ENCODE measurements around the gene CAMTA1. TPM values are rescaled to one million over a fixed set of nuclear protein-coding genes. Genes with fewer than 3 reads are reported as not detected.

The CAMTA1 gene
- total RNA-seq, 1 experiment from 2014 or later: 103 TPM

GRCh38 chr1:6972399-6972798 lies 187.1 kb downstream of the CAMTA1 start:
- H3K4me3 ChIP-seq: no peak overlapping the region
- no peaks in the 10 kb centered on the region for H3K27me3 ChIP-seq
- H3K36me3 ChIP-seq: no peaks in the 10 kb centered on the region
- H3K9me3 ChIP-seq: no peaks in the 10 kb centered on the region
- no peak for DNase-seq

DNA sequence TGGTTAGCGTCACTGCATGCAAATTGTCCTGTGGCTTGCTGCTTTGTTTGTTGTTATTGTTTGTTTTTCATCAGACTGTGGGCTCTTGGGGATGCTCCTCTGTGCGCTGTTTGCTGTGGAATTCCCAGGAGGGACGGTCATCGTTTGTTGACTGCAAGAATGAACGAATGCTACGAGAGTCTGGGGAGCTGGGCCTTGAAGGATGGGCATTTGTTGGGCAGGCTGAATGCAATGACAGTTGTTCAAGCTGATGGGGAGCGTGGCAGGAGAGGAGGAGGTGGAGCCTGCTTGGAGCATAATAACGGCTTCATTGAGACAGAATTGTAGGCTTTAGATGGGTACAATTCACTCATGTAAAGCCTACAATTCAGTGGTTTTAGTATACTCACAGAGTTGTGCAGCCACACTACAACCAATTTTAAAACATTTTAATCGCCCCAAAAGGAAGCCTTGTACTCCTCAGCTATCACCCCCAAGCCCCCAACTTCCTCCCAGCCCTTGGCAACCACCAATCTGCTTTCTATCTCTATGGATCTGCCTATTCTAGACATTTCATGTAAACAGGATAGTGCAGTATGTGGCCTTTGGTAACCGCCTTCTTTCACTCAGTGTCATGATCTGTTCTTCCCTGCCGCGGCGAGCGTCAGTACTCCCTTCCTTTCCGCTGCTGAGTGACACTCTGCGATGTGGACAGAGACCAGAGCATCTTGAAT lies 190.2 kb downstream of the CAMTA1 start:
- H3K9me3 ChIP-seq: no peaks in the 10 kb centered on the region
- H3K4me3 ChIP-seq: no peak overlapping the region
- no peaks in the 10 kb centered on the region for H3K27me3 ChIP-seq
- H3K36me3 ChIP-seq: no peaks in the 10 kb centered on the region
- DNase-seq: no peak

DNA sequence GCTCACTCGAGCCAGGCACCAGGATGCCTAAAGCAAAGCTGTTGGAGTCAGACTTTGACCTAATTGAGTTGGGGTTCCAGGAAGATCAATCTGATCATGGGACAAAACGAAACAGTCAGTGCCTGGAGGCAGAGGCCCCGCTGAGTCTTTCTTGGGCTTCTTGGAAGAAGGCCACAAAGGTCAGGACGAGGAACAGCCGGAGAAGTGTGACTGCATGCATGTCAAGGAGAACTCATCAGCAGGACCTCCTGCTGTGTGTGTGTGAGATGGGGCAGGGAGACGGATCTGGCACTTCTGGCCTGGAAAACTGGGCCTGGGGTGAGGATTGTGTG lies 190.8 kb downstream of the CAMTA1 start:
- Histone ChIP-seq H3K4me3 (no peak overlapping the region), H3K27me3 (no peaks in the 10 kb centered on the region), H3K36me3 (no peaks in the 10 kb centered on the region), H3K9me3 (no peaks in the 10 kb centered on the region)
- no peak for DNase-seq

GRCh38 chr1:6979003-6979613 lies 193.9 kb downstream of the CAMTA1 start:
- no peaks in the 10 kb centered on the region for H3K27me3 ChIP-seq
- H3K9me3 ChIP-seq: no peaks in the 10 kb centered on the region
- H3K4me3 ChIP-seq: no peak overlapping the region
- DNase-seq: no peak
- no peaks in the 10 kb centered on the region for H3K36me3 ChIP-seq

- no peak for DNase-seq
- Histone ChIP-seq H3K4me3 (no peak overlapping the region), H3K27me3 (no peaks in the 10 kb centered on the region), H3K9me3 (no peaks in the 10 kb centered on the region), H3K36me3 (no peaks in the 10 kb centered on the region)
Observed at GRCh38 chr1:6981595-6981994, 196.3 kb downstream of the CAMTA1 start.

DNA sequence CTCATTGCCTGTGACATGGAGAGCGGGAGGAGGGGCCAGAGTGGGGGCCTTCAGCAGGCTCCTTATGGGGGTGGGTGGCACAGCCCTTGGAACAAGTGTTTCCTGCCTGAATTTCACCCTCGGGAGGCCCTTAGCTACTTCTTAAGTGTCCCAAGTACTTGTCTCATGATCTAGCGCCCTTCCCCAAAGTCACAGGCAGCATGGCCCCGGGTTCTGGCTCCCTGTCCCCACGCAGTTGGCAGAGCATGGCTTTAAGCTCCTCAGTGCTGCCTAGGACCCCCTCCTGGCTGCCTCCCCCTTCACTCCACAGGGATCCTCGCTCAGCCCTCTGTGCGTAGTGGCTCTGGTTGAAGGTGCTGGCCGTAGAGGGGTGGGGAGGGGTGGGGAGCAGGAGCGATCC lies 197.2 kb downstream of the CAMTA1 start:
- no peaks in the 10 kb centered on the region for H3K36me3 ChIP-seq
- H3K4me3 ChIP-seq: no peak overlapping the region
- no peaks in the 10 kb centered on the region for H3K9me3 ChIP-seq
- H3K27me3 ChIP-seq: no peaks in the 10 kb centered on the region
- DNase-seq: no peak

GRCh38 chr1:6982860-6983259 lies 197.6 kb downstream of the CAMTA1 start:
- no peaks in the 10 kb centered on the region for H3K36me3 ChIP-seq
- H3K4me3 ChIP-seq: no peak overlapping the region
- no peaks in the 10 kb centered on the region for H3K9me3 ChIP-seq
- no peaks in the 10 kb centered on the region for H3K27me3 ChIP-seq
- DNase-seq: no peak

GRCh38 chr1:6984536-6984935 lies 199.3 kb downstream of the CAMTA1 start:
- no peak for DNase-seq
- no peak overlapping the region for H3K4me3 ChIP-seq
- H3K9me3 ChIP-seq: no peaks in the 10 kb centered on the region
- no peaks in the 10 kb centered on the region for H3K36me3 ChIP-seq
- no peaks in the 10 kb centered on the region for H3K27me3 ChIP-seq

DNA sequence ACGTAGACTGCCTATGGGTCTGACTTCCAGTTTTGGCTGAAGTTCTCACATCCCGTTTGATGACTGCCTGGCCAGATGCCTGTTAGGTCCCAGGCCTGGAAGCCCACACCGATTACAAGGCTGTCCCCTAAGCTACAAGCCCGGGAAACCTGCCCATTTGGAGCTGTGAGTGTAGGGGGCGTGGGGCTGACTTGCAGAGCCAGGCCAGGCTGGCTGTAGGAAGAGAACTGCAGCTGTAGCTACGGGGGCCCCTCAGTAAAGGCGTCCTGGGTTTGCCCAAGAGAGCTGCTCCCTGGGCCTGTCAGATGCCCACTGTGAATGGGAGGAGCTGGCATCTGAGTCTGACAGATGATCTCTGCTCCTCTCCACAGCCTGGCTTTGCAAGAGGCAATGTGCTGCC lies 199.7 kb downstream of the CAMTA1 start:
- DNase-seq: no peak

DNA sequence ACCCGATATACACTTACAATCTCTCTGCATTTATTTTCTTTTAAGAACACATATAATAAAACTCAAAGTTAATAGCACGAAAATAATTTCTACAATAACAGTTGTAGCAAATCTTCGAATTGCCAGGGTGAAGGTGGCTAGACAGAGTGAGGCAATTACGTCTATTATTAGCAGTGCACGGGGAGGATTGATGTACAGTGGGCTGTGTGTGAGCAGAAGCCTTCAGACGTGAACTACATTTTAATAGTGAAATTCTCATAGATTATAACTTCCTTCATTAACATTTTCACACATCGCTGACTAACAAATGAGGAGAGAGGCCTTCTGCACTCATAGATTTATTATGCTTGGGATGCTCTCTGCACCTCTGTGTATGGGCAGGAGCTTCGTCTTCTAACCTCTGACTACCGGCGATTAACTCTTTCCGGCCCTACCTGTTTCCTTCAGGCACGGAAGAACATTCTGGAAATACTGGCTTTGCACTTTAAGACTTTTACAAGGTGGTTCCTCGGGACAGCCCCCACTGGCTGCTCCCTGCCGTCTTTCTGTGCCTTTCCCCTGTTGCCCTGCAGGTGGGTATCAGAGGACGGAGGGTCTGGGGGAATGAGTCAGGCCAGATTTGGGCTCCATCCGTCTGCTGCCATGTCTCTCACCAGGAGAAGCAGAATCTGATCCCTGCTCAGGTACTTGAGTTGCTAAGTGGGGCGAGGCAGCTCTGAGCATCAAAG lies 200.5 kb downstream of the CAMTA1 start:
- H3K4me3 ChIP-seq: no peak overlapping the region
- no peaks in the 10 kb centered on the region for H3K9me3 ChIP-seq
- no peaks in the 10 kb centered on the region for H3K27me3 ChIP-seq
- no peaks in the 10 kb centered on the region for H3K36me3 ChIP-seq
- no peak for DNase-seq

More for the DNA sequence above, 199.7 kb downstream of the CAMTA1 start:
- no peak overlapping the region for H3K4me3 ChIP-seq
- H3K36me3 ChIP-seq: no peaks in the 10 kb centered on the region
- H3K27me3 ChIP-seq: no peaks in the 10 kb centered on the region
- no peaks in the 10 kb centered on the region for H3K9me3 ChIP-seq

- Histone ChIP-seq H3K4me3 (no peak overlapping the region), H3K9me3 (no peaks in the 10 kb centered on the region), H3K36me3 (no peaks in the 10 kb centered on the region), H3K27me3 (no peaks in the 10 kb centered on the region)
- no peak for DNase-seq
Observed at GRCh38 chr1:6986281-6986680, 201.0 kb downstream of the CAMTA1 start.

GRCh38 chr1:6987940-6988339 lies 202.7 kb downstream of the CAMTA1 start:
- Histone ChIP-seq H3K27me3 (no peaks in the 10 kb centered on the region), H3K36me3 (no peaks in the 10 kb centered on the region), H3K4me3 (no peak overlapping the region), H3K9me3 (no peaks in the 10 kb centered on the region)
- no peak for DNase-seq

DNA sequence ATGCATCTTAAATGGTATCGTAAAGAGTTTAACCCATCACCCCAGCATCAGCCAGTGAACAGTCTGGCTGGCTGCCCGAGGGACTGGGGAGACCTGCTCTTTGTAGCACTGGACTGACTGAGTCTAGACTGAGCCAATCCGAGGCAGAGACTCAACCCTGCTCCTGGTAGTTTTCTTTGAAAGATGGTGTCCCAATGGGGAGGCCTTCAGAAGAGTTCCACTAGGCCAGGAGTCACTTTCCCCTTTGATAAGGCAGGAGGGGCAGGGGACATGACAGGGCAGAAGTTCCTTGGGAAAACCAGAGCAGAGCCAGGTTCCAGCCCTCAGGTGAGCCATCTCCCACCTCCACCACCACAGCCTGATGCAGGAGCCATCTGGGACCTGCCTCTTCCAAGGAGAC lies 203.5 kb downstream of the CAMTA1 start:
- no peak for DNase-seq
- no peaks in the 10 kb centered on the region for H3K27me3 ChIP-seq
- peaks cover 6% of the 10 kb centered on the region for H3K9me3 ChIP-seq
- no peak overlapping the region for H3K4me3 ChIP-seq
- no peaks in the 10 kb centered on the region for H3K36me3 ChIP-seq

- no peak for DNase-seq
- H3K27me3 ChIP-seq: no peaks in the 10 kb centered on the region
- no peak overlapping the region for H3K4me3 ChIP-seq
- peaks cover 7% of the 10 kb centered on the region for H3K9me3 ChIP-seq
- no peaks in the 10 kb centered on the region for H3K36me3 ChIP-seq
Observed at GRCh38 chr1:6989212-6990159, 204.2 kb downstream of the CAMTA1 start.

GRCh38 chr1:6991266-6991665 lies 206.0 kb downstream of the CAMTA1 start:
- DNase-seq: no peak
- Histone ChIP-seq H3K27me3 (no peaks in the 10 kb centered on the region), H3K9me3 (peaks cover 7% of the 10 kb centered on the region), H3K36me3 (no peaks in the 10 kb centered on the region), H3K4me3 (no peak overlapping the region)

- H3K4me3 ChIP-seq: no peak overlapping the region
- no peak for DNase-seq
- no peaks in the 10 kb centered on the region for H3K36me3 ChIP-seq
- no peaks in the 10 kb centered on the region; the same call in 1 of the 2 replicates for H3K27me3 ChIP-seq
- peaks cover 7% of the 10 kb centered on the region for H3K9me3 ChIP-seq
Observed at GRCh38 chr1:6995789-6996188, 210.5 kb downstream of the CAMTA1 start.

- H3K36me3 ChIP-seq: no peaks in the 10 kb centered on the region
- peaks cover 7% of the 10 kb centered on the region for H3K9me3 ChIP-seq
- no peak for DNase-seq
- H3K27me3 ChIP-seq: no peaks in the 10 kb centered on the region; the same call in 1 of the 2 replicates
- H3K4me3 ChIP-seq: no peak overlapping the region
Observed at GRCh38 chr1:6996371-6996770, 211.1 kb downstream of the CAMTA1 start.
